ENCODE data around the gene RERG.

RERG gene

GRCh38 chr12:15183821-15184220, 37.4 kb downstream of the RERG start:
- H3K4me3 ChIP-seq (ENCODE audit: low read depth in 1 of 2, low read length in 2 of 2) = no peak overlapping the region
- no peaks in the 10 kb centered on the region for H3K9me3 ChIP-seq (ENCODE audit: control insufficient read depth in 1 of 2, low read length in 2 of 2)
- H3K27ac ChIP-seq (ENCODE audit: low read length) = no peak overlapping the region
- H3K27me3 ChIP-seq (ENCODE audit: low read depth, low read length) = no peaks in the 10 kb centered on the region
- no peaks in the 10 kb centered on the region for H3K36me3 ChIP-seq (ENCODE audit: control insufficient read depth in 1 of 2, insufficient read depth in 2 of 2, low read length in 2 of 2)
- H3K4me1 ChIP-seq (ENCODE audit: control insufficient read depth in 1 of 2, insufficient read depth in 2 of 2, low read length in 2 of 2) = peaks cover 15 to 45% of the 10 kb centered on the region in 2 donors

- Histone ChIP-seq H3K27me3 (ENCODE audit: low read depth, low read length) (no peaks in the 10 kb centered on the region), H3K36me3 (ENCODE audit: control insufficient read depth in 1 of 2, insufficient read depth in 2 of 2, low read length in 2 of 2) (no peaks in the 10 kb centered on the region), H3K4me1 (ENCODE audit: control insufficient read depth in 1 of 2, insufficient read depth in 2 of 2, low read length in 2 of 2) (peaks cover 15 to 28% of the 10 kb centered on the region in 2 donors), H3K27ac (ENCODE audit: low read length) (peak overlapping the region; percentile 57), H3K4me3 (ENCODE audit: low read depth in 1 of 2, low read length in 2 of 2) (no peak overlapping the region), H3K9me3 (ENCODE audit: control insufficient read depth in 1 of 2, low read length in 2 of 2) (no peaks in the 10 kb centered on the region)
Measured at GRCh38 chr12:15181017-15181683, 40.1 kb downstream of the RERG start.

GRCh38 chr12:15180325-15180724, 40.9 kb downstream of the RERG start:
- H3K9me3 ChIP-seq (ENCODE audit: control insufficient read depth in 1 of 2, low read length in 2 of 2) = no peaks in the 10 kb centered on the region
- H3K4me3 ChIP-seq (ENCODE audit: low read depth in 1 of 2, low read length in 2 of 2) = peak overlapping the region in 1 of 2 donors; percentile 17
- H3K27me3 ChIP-seq (ENCODE audit: low read depth, low read length) = no peaks in the 10 kb centered on the region
- peaks cover 15 to 28% of the 10 kb centered on the region in 2 donors for H3K4me1 ChIP-seq (ENCODE audit: control insufficient read depth in 1 of 2, insufficient read depth in 2 of 2, low read length in 2 of 2)
- no peaks in the 10 kb centered on the region for H3K36me3 ChIP-seq (ENCODE audit: control insufficient read depth in 1 of 2, insufficient read depth in 2 of 2, low read length in 2 of 2)
- peak overlapping the region; percentile 57 for H3K27ac ChIP-seq (ENCODE audit: low read length)

- Histone ChIP-seq H3K4me3 (ENCODE audit: low read depth in 1 of 2, low read length in 2 of 2) (no peak overlapping the region), H3K27me3 (ENCODE audit: low read depth, low read length) (no peaks in the 10 kb centered on the region), H3K9me3 (ENCODE audit: control insufficient read depth in 1 of 2, low read length in 2 of 2) (no peaks in the 10 kb centered on the region), H3K36me3 (ENCODE audit: control insufficient read depth in 1 of 2, insufficient read depth in 2 of 2, low read length in 2 of 2) (no peaks in the 10 kb centered on the region), H3K27ac (ENCODE audit: low read length) (no peak overlapping the region), H3K4me1 (ENCODE audit: control insufficient read depth in 1 of 2, insufficient read depth in 2 of 2, low read length in 2 of 2) (peaks cover 15 to 24% of the 10 kb centered on the region in 2 donors)
Measured at GRCh38 chr12:15179672-15180071, 41.5 kb downstream of the RERG start.

GRCh38 chr12:15173142-15173541, 48.1 kb downstream of the RERG start:
- Histone ChIP-seq H3K36me3 (ENCODE audit: control insufficient read depth in 1 of 2, insufficient read depth in 2 of 2, low read length in 2 of 2) (no peaks in the 10 kb centered on the region), H3K4me1 (ENCODE audit: control insufficient read depth in 1 of 2, insufficient read depth in 2 of 2, low read length in 2 of 2) (peaks cover 0 to 20% of the 10 kb centered on the region in 2 donors), H3K4me3 (ENCODE audit: low read depth in 1 of 2, low read length in 2 of 2) (no peak overlapping the region)

GRCh38 chr12:15172060-15172822, 49.0 kb downstream of the RERG start:
- Histone ChIP-seq H3K27ac (ENCODE audit: low read length) (no peak overlapping the region), H3K4me3 (ENCODE audit: low read depth in 1 of 2, low read length in 2 of 2) (no peak overlapping the region), H3K27me3 (ENCODE audit: low read depth, low read length) (no peaks in the 10 kb centered on the region), H3K9me3 (ENCODE audit: control insufficient read depth in 1 of 2, low read length in 2 of 2) (no peaks in the 10 kb centered on the region), H3K36me3 (ENCODE audit: control insufficient read depth in 1 of 2, insufficient read depth in 2 of 2, low read length in 2 of 2) (no peaks in the 10 kb centered on the region), H3K4me1 (ENCODE audit: control insufficient read depth in 1 of 2, insufficient read depth in 2 of 2, low read length in 2 of 2) (peaks cover 0 to 29% of the 10 kb centered on the region in 2 donors)

More at GRCh38 chr12:15173142-15173541, 48.1 kb downstream of the RERG start:
- H3K27me3 ChIP-seq (ENCODE audit: low read depth, low read length) = no peaks in the 10 kb centered on the region
- no peaks in the 10 kb centered on the region for H3K9me3 ChIP-seq (ENCODE audit: control insufficient read depth in 1 of 2, low read length in 2 of 2)
- H3K27ac ChIP-seq (ENCODE audit: low read length) = no peak overlapping the region

GRCh38 chr12:15171012-15171655, 50.1 kb downstream of the RERG start:
- H3K4me3 ChIP-seq (ENCODE audit: low read depth in 1 of 2, low read length in 2 of 2) = no peak overlapping the region
- H3K27ac ChIP-seq (ENCODE audit: low read length) = no peak overlapping the region
- no peaks in the 10 kb centered on the region for H3K9me3 ChIP-seq (ENCODE audit: control insufficient read depth in 1 of 2, low read length in 2 of 2)

GRCh38 chr12:15168026-15168678, 53.1 kb downstream of the RERG start:
- H3K27ac ChIP-seq (ENCODE audit: low read length) = no peak overlapping the region
- H3K27me3 ChIP-seq (ENCODE audit: low read depth, low read length) = no peaks in the 10 kb centered on the region
- peaks cover 0 to 48% of the 10 kb centered on the region in 2 donors for H3K4me1 ChIP-seq (ENCODE audit: control insufficient read depth in 1 of 2, insufficient read depth in 2 of 2, low read length in 2 of 2)
- H3K4me3 ChIP-seq (ENCODE audit: low read depth in 1 of 2, low read length in 2 of 2) = no peak overlapping the region
- no peaks in the 10 kb centered on the region for H3K36me3 ChIP-seq (ENCODE audit: control insufficient read depth in 1 of 2, insufficient read depth in 2 of 2, low read length in 2 of 2)
- H3K9me3 ChIP-seq (ENCODE audit: control insufficient read depth in 1 of 2, low read length in 2 of 2) = no peaks in the 10 kb centered on the region

More at GRCh38 chr12:15171012-15171655, 50.1 kb downstream of the RERG start:
- peaks cover 0 to 34% of the 10 kb centered on the region in 2 donors for H3K4me1 ChIP-seq (ENCODE audit: control insufficient read depth in 1 of 2, insufficient read depth in 2 of 2, low read length in 2 of 2)
- no peaks in the 10 kb centered on the region for H3K27me3 ChIP-seq (ENCODE audit: low read depth, low read length)
- H3K36me3 ChIP-seq (ENCODE audit: control insufficient read depth in 1 of 2, insufficient read depth in 2 of 2, low read length in 2 of 2) = no peaks in the 10 kb centered on the region

GRCh38 chr12:15165012-15165659, 56.1 kb downstream of the RERG start:
- Histone ChIP-seq H3K27ac (ENCODE audit: low read length) (peak overlapping the region; percentile 61), H3K36me3 (ENCODE audit: control insufficient read depth in 1 of 2, insufficient read depth in 2 of 2, low read length in 2 of 2) (no peaks in the 10 kb centered on the region), H3K9me3 (ENCODE audit: control insufficient read depth in 1 of 2, low read length in 2 of 2) (no peaks in the 10 kb centered on the region), H3K4me3 (ENCODE audit: low read depth in 1 of 2, low read length in 2 of 2) (no peak overlapping the region), H3K4me1 (ENCODE audit: control insufficient read depth in 1 of 2, insufficient read depth in 2 of 2, low read length in 2 of 2) (peaks cover 0 to 42% of the 10 kb centered on the region in 2 donors), H3K27me3 (ENCODE audit: low read depth, low read length) (no peaks in the 10 kb centered on the region)

GRCh38 chr12:15163030-15163976, 57.9 kb downstream of the RERG start:
- Histone ChIP-seq H3K27me3 (ENCODE audit: low read depth, low read length) (no peaks in the 10 kb centered on the region), H3K36me3 (ENCODE audit: control insufficient read depth in 1 of 2, insufficient read depth in 2 of 2, low read length in 2 of 2) (no peaks in the 10 kb centered on the region), H3K4me3 (ENCODE audit: low read depth in 1 of 2, low read length in 2 of 2) (no peak overlapping the region), H3K4me1 (ENCODE audit: control insufficient read depth in 1 of 2, insufficient read depth in 2 of 2, low read length in 2 of 2) (peaks cover 0 to 30% of the 10 kb centered on the region in 2 donors), H3K27ac (ENCODE audit: low read length) (no peak overlapping the region), H3K9me3 (ENCODE audit: control insufficient read depth in 1 of 2, low read length in 2 of 2) (no peaks in the 10 kb centered on the region)

Measured in muscle layer of duodenum (tissue), 2 donors.